ENCODE results near the gene INTS7.

DNA sequence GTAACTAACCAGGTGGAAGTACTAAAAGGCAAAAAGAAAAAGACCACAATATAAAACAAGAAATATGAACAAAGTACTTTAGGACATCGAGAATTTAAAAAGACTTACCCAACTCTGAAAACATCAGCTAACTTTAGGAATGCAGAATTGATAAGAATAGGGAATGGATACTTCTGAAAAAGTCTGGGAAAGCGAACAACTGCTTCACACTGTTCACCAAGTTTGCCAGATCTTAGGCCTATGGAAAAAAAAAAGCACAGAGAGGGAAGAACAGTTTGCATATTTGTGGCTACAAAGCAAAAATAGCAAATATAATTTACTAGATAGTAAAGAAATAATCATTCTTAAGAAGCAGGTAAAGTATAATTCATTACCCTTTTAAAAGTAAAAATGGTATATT is 14.4 kb downstream of the INTS7 start:
- TF ChIP-seq, protein P1, sequence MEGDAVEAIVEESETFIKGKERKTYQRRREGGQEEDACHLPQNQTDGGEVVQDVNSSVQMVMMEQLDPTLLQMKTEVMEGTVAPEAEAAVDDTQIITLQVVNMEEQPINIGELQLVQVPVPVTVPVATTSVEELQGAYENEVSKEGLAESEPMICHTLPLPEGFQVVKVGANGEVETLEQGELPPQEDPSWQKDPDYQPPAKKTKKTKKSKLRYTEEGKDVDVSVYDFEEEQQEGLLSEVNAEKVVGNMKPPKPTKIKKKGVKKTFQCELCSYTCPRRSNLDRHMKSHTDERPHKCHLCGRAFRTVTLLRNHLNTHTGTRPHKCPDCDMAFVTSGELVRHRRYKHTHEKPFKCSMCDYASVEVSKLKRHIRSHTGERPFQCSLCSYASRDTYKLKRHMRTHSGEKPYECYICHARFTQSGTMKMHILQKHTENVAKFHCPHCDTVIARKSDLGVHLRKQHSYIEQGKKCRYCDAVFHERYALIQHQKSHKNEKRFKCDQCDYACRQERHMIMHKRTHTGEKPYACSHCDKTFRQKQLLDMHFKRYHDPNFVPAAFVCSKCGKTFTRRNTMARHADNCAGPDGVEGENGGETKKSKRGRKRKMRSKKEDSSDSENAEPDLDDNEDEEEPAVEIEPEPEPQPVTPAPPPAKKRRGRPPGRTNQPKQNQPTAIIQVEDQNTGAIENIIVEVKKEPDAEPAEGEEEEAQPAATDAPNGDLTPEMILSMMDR (IDR thresholded peaks at IDR 0.05) = no peak
- TF ChIP-seq POLR2A (IDR thresholded peaks at IDR 0.05) = no peak

Data from adrenal gland (tissue), 5 donors.